NCI-H1105 (cell line): ENCODE measurements around the gene JUND.

Experiments
- DNase-seq: peaks from one replicate; lab custom pipeline; 2025; lab: John Stamatoyannopoulos, UW

JUND gene

DNA sequence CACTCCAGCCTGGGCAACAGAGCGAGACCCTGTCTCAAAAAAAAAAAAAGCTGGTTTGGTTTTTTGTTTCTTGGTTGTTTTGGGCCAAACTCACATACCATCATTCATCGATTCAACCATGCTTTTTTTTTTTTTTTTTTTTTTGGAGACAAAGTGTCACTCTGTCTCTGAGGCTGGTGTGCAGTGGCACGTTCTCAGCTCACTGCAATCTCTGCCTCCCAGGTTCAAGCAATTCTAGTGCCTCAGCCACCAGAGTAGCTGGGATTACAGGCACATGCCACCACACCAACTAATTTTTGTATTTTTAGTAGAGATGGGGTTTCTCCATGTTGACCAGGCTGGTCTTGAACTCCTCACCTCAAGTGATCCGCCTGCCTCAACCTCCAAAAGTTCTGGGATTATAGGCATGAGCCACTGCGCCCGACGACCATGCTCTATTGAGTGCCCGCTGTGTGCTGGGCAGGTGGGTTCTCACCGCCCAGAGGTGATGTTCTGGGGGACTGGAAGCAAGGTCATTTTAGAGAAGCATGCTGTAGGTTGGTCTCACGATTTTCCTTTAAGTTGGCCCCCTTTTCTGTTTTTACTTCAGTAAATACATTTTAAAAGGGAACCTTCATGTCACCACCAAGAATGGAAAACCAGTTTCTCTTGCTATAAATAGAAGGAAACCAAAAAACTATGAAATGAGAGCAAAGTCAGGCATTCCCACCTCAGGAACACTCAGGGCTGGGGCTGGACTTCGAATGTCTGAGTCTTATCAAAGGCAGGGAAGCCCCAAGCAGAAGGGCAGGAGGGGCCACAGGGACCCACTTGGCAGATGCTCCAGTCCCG lies 8.3 kb upstream of the JUND start:
- DNase-seq: no peak

DNA sequence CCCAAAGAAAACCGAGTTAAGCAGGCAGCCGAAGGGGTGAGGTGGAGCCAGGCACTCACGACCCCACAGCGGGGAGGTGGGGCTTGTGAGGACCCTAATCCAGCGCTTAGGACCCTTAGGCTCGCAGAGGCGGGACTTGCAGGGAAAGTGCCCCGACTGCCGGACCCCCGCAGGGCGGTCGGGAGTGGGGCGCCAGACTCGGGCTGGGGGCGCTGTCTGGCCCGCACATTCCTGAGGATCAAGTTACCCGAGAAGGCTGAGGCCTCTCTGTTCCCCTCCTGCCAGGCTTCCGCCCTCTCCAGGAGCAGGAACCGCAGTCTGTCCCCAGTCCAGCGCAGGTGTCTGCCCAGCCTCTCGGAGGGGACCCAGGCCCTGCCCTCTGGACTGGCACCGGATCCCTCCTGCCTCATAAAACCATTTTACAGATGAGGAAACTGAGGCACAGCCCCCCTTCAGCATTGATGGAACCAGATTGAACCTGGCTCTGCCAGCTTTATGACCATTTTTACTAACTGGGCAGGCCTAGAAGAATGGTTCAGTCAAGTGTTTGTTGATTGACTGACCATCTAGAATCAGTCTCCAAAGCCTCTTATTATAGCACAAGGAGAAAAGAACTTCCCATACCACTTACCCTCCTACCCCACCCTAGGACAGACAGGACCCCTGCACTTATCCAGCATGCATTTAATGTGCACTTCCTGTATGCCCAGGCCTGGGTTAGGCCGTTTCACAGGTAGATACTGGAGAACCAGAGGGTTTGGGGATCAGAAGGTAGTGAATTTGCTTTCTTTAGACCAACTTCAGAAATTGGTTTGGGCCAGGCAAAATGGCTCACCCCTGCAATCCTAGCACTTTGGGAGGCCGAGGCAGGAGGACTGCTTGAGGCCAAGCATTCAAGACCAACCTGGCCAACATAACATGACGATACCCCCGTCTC lies 6.7 kb upstream of the JUND start:
- DNase-seq: no peak

DNA sequence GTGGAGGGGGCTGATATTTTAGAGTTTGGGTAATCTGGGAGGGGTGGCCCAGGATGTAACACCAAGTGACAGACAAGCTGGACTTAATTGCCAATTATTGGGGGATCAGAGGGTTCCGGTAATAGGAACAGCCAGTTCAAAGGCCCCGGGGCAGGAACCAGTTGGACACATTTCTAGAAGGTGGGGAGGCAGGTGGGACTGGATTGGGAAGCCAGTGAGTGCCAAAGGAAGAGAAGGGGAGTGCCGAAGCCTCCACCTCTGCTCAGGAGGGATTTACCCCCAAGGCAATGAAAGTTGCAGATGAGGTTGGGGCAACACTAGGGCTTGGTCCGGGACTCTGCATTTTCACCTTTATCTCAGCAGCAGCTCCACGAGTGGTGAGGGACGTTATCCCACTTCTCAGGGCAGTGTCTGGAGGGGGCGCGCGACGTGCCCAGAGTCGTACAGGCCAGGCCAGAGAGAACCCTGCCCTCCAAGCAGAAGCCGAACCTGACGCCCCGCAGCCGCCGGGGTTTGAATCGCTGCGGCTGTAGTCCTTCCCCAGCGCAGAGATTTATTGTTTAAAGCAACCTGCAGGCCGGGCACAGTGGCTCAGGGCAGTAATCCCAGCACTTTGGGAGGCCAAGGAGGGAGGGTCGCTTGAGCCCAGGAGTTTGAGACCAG lies 5.7 kb upstream of the JUND start:
- DNase-seq: no peak

- no peak for DNase-seq
Measured at GRCh38 chr19:18284712-18285360, 3.4 kb upstream of the JUND start.

DNA sequence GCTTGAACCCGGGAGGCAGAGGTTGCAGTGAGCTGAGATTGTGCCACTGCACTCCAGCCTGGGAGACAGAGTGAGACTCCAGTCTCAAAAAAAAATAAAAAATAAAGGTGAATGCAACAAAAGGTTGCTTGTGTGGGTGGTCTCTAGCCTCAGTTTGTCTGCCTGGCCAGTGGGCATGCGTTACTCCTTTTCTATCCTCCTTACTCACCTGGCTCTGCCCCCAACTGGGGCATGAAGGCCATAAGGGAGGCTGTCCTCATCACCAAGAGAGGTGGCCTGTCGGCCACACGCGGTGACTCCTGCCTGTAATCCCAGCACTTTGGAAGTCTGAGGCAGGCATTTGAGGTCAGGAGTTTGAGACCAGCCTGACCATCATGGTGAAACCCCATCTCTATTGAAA lies 1.9 kb upstream of the JUND start:
- DNase-seq: no peak

GRCh38 chr19:18282788-18283141 lies 1.3 kb upstream of the JUND start:
- no peak for DNase-seq

- no peak for DNase-seq
Measured at GRCh38 chr19:18282021-18282787, 782 bp upstream of the JUND start.

- peak; percentile 86 for DNase-seq
Measured at GRCh38 chr19:18280247-18281081, 958 bp downstream of the JUND start.

DNA sequence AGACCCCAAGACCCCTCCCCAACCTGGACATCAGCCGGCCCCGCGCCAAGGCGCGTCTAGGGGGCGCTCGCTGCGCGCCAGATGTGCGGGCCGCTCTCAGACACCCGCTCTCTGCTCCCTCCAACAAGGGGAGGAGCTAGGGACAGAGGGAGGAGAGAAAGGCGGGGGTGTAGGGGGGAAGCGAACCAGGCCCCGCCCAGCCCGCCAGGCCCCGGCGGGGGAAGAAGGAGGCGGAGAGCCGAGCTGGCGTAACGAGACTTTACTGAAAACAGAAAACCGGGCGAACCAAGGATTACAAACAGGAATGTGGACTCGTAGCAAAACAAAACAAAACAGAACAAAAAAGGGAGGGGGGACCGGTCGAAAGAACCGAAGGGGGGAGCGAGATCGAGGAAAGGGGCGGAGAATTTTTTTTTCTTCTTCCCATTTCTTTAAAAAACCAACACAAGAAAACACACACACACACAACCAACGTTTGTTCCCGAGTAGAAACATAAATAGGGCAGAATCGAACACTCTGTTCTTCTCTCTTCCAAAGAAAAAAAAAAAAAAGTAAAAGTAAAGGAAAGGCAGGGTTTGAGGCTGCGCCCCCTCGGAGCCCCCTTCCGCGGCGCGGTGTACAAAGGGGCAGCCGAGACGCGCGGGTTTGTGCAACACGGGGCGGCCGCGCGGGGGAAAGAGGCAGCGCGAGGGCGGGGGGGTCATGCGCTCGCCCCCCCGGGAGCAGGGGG lies 1.7 kb downstream of the JUND start:
- DNase-seq: peak; percentile 95

- no peak for DNase-seq
Measured at GRCh38 chr19:18279266-18279515, 2.2 kb downstream of the JUND start.

DNA sequence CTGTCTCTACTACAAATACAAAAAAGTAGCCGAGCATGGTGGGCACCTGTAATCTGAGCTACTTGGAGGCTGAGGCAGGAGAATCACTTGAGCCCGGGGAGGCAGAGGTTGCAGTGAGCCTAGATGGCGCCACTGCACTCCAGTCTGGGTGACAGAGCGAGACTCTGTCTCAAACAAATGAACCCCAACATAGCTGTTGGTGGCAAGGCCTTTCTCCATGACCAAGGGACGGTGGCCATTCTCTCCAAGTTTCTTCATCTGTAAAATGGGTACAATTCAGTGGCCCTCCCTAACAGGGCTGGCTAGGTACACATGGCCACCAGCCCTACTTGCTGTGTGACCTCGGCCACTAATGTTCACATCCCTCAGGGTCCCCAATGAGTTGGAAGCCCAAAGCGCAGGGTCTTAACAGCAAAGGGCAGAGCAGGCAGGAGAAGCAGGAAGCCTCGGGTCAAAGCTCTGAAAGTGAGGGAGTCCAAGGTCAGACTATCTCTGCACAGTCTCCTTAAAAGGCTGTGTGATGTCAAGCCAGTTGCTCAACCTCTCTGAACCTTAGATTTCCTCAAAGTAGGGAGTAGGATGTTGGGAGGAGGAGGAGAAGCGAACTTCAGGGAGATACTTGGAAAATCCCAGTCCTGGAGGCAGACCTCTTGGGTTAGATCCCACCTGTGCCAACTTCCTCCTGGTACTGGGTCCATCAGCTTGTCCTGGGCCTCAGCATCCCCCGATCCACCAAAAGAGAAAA lies 2.7 kb downstream of the JUND start:
- no peak for DNase-seq

- no peak for DNase-seq
Measured at GRCh38 chr19:18274781-18275356, 6.6 kb downstream of the JUND start.

GRCh38 chr19:18274219-18274780 lies 7.1 kb downstream of the JUND start, which contains the start of gene IQCN:
IQCN (minus strand) TSS chr19:18274452; CDS start chr19:18269478, 4,974 bp downstream.
- no peak for DNase-seq

DNA sequence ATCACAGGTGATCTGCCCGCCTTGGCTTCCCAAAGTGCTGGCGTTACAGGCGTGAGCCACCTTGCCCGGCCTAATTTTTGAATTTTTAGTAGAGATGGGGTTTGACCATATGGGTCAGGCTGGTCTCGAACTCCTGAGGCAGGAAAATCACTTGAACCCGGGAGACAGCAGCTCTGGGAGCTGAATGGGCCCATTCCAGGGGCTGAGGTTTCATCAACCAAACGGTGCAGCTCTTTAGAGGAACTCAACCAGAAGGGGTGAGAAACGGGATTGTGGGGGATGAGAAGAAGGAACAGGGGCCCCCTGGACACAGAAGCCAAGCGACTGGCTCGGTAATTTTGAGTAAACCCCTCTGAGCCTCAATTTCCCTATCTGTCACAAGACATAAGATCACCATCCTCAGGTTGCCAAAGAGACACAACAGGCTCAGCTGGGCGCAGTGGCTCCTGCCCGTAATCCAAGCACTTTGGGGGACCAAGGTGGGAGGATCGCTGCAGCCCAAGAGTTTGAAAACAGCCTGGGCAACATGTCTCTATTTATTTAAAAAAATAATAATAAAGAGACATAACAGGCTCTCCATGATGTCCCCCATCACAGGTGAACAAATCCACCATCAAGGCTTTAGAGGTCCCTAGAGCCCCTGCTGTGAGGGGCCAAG lies 7.7 kb downstream of the JUND start:
- DNase-seq: no peak

DNA sequence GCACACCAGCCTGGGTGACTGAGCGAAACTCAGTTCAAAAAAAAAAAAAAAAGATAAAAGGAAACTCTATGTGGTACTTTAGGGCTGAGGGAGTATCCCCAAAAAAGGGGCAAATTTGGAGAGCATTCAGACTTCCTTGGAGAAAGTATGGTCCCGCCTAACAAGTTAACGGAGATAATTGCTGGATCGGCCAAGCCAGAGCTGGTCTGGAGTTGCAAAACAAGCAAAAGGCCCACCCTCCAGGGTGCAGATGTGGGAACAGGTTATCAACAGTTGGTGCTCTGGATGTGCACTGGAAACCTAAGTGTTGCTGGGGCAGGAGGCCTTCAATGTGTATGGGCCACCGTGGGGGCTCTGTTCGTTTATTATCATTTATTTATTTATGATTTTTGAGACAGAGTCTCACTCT lies 10.0 kb downstream of the JUND start:
- DNase-seq: no peak

GRCh38 chr19:18270326-18270725 lies 11.1 kb downstream of the JUND start:
- no peak for DNase-seq

DNA sequence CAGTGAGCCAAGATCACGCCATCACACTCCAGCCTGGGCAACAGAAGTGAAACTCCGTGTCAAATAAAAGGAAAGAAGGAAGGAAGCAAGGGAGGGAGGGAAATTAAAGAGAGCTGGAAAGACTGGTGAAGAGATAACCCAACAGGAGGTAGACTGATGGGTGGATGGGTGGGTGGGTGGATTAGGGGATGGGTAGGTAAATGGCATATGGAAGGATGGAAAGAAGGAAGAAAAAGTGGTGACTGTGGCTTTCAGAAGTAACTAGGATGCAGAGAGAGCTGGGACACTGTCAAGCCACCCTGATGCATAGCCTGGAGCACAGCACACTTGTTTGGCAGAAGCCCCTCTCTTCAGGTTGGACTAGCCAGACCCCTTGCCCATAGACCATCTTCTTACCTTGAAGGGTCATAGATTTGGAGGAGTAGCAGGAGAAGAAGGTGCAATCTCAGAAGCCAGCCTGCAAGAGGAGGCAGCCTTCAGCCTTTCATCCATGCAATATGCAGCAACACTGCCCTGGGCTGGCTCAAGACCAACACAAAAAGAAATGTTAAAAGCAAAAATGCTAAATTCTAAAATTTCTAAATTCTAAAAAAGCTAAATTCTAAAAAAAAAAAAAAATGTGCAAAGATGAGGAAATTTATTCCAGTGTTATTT lies 12.2 kb downstream of the JUND start:
- DNase-seq: no peak
